ENCODE results near the gene CD2AP.

Gene CD2AP

GRCh38 chr6:47489995-47490394, 12.4 kb downstream of the CD2AP start:
- Histone ChIP-seq H3K27me3 (ENCODE audit: control insufficient read depth, insufficient read depth, low read length) (no peaks in the 10 kb centered on the region), H3K4me1 (ENCODE audit: control insufficient read depth, insufficient read depth, low read length) (no peaks in the 10 kb centered on the region), H3K9ac (ENCODE audit: low read length) (no peak overlapping the region), H3K4me3 (ENCODE audit: low read length) (no peak overlapping the region), H3K36me3 (ENCODE audit: control insufficient read depth, insufficient read depth, low read length) (no peaks in the 10 kb centered on the region), H3K27ac (ENCODE audit: low read depth, low read length) (no peak overlapping the region)

DNA sequence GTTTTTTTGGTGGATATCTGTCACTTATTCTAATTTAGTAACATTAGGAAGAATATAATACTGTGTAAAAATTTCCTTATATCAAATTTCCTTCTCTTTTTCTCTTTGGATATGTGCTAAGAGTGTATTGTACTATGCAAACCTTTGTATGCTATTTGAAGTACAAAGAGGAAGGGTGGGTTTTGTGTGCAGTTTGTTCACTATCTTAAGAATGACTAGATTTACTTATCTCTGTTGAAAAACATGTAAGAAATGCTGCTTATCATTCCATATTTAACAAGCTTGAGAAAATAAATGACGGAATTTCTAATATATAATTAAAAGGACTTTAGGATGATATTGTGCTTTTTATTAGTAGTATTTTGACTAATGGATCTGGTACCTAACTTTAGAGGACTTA, 13.1 kb downstream of the CD2AP start:
- no peak overlapping the region for H3K4me3 ChIP-seq (ENCODE audit: low read length)
- no peaks in the 10 kb centered on the region for H3K4me1 ChIP-seq (ENCODE audit: control insufficient read depth, insufficient read depth, low read length)
- H3K27ac ChIP-seq (ENCODE audit: low read depth, low read length) = no peak overlapping the region
- no peaks in the 10 kb centered on the region for H3K36me3 ChIP-seq (ENCODE audit: control insufficient read depth, insufficient read depth, low read length)
- no peak overlapping the region for H3K9ac ChIP-seq (ENCODE audit: low read length)
- H3K27me3 ChIP-seq (ENCODE audit: control insufficient read depth, insufficient read depth, low read length) = no peaks in the 10 kb centered on the region

DNA sequence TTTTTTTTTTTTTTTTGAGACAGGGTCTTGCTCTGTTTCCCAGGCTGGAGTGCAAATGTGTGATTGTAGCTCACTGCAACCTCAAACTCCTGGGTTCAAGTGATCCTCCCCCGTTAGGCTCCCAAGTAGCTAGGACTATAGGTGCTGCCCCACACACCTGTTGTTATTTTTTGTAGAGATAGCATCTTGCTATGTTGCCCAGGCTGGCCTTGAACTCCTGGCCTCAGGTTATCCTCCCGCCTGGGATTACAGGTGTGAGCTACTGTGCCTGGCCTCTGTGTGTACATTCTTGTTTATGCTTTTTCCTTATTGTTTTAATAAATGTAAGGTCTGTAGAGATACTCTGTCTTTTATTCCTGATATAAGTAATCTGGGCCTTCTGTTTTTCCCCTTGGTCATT, 14.8 kb downstream of the CD2AP start:
- H3K27ac ChIP-seq (ENCODE audit: low read depth, low read length) = no peak overlapping the region
- H3K36me3 ChIP-seq (ENCODE audit: control insufficient read depth, insufficient read depth, low read length) = no peaks in the 10 kb centered on the region
- H3K9ac ChIP-seq (ENCODE audit: low read length) = no peak overlapping the region
- no peaks in the 10 kb centered on the region for H3K4me1 ChIP-seq (ENCODE audit: control insufficient read depth, insufficient read depth, low read length)
- H3K4me3 ChIP-seq (ENCODE audit: low read length) = no peak overlapping the region
- H3K27me3 ChIP-seq (ENCODE audit: control insufficient read depth, insufficient read depth, low read length) = no peaks in the 10 kb centered on the region

- H3K4me3 ChIP-seq (ENCODE audit: low read length) = no peak overlapping the region
- H3K27me3 ChIP-seq (ENCODE audit: control insufficient read depth, insufficient read depth, low read length) = no peaks in the 10 kb centered on the region
- H3K36me3 ChIP-seq (ENCODE audit: control insufficient read depth, insufficient read depth, low read length) = no peaks in the 10 kb centered on the region
- no peak overlapping the region for H3K27ac ChIP-seq (ENCODE audit: low read depth, low read length)
- H3K4me1 ChIP-seq (ENCODE audit: control insufficient read depth, insufficient read depth, low read length) = no peaks in the 10 kb centered on the region
- no peak overlapping the region for H3K9ac ChIP-seq (ENCODE audit: low read length)
These were observed 17.6 kb downstream of the CD2AP start for GRCh38 chr6:47495207-47495606.

DNA sequence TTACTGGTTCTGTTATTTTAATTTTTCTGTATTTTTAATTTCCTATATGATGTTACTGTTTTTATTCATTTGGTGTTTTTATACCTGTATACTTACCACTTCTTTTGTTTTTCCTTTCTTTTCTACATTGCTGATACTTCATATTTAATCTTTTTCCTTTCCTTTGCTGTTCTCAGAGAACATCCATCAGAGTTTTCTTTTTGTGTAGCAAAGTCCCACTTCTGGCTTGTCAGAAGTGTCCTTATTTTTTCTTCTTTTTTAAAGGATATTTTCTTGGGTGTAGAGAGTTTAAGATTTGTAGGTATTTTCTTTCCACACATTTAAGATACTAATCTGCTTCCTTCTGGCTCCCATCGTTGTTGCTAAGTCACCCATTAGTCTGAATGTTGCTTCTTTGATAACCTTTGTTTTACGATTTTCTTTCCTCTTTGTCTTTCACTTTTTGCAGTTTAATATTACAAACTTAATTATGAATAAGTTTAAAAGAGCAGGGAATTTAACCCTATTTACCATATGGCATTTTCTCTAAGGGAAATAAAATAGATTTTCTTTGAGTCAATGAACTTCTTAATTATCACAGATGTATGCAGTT, 18.5 kb downstream of the CD2AP start:
- H3K36me3 ChIP-seq (ENCODE audit: control insufficient read depth, insufficient read depth, low read length) = no peaks in the 10 kb centered on the region
- no peaks in the 10 kb centered on the region for H3K4me1 ChIP-seq (ENCODE audit: control insufficient read depth, insufficient read depth, low read length)
- H3K27me3 ChIP-seq (ENCODE audit: control insufficient read depth, insufficient read depth, low read length) = no peaks in the 10 kb centered on the region

DNA sequence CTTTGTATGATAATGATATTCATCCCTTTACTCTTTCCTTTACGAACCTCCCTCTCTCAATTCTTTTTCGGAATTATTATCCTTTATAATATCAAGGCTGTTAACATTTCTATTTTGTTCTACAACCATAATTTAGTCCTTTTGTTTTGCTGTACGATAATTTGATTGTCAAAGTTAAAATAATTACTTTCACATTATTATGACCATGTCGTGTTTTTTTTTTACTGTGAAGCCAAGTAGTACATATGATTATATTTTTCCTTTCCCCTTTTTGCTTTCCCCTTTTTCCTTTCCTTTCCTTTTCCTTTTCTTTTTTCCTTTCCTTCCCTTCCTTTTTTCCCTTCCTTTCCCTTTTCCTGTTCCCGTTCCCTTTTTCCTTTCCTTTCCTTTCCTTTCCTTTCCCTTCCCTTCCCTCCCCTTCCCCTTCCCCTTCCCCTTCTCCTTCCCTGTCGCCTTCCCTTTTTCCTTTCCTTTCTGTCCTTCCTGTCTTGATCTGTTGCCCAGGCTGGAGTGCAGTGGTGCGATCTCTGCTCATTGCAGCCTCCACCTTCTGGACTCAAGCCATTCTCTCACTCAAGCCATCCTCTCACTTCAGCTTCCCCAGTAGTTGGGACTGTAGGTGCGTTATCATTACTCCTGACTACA, 19.5 kb downstream of the CD2AP start:
- H3K9ac ChIP-seq (ENCODE audit: low read length) = no peak overlapping the region
- no peaks in the 10 kb centered on the region for H3K36me3 ChIP-seq (ENCODE audit: control insufficient read depth, insufficient read depth, low read length)
- no peaks in the 10 kb centered on the region for H3K27me3 ChIP-seq (ENCODE audit: control insufficient read depth, insufficient read depth, low read length)
- no peak overlapping the region for H3K4me3 ChIP-seq (ENCODE audit: low read length)
- H3K27ac ChIP-seq (ENCODE audit: low read depth, low read length) = no peak overlapping the region
- H3K4me1 ChIP-seq (ENCODE audit: control insufficient read depth, insufficient read depth, low read length) = peaks cover 3% of the 10 kb centered on the region

More for the DNA sequence above, 18.5 kb downstream of the CD2AP start:
- no peak overlapping the region for H3K4me3 ChIP-seq (ENCODE audit: low read length)
- H3K9ac ChIP-seq (ENCODE audit: low read length) = no peak overlapping the region
- H3K27ac ChIP-seq (ENCODE audit: low read depth, low read length) = no peak overlapping the region

GRCh38 chr6:47502920-47503319, 25.3 kb downstream of the CD2AP start:
- H3K27ac ChIP-seq (ENCODE audit: low read depth, low read length) = no peak overlapping the region
- no peak overlapping the region for H3K9ac ChIP-seq (ENCODE audit: low read length)
- peaks cover 3% of the 10 kb centered on the region for H3K36me3 ChIP-seq (ENCODE audit: control insufficient read depth, insufficient read depth, low read length)
- peaks cover 3% of the 10 kb centered on the region for H3K4me1 ChIP-seq (ENCODE audit: control insufficient read depth, insufficient read depth, low read length)
- H3K4me3 ChIP-seq (ENCODE audit: low read length) = no peak overlapping the region
- H3K27me3 ChIP-seq (ENCODE audit: control insufficient read depth, insufficient read depth, low read length) = no peaks in the 10 kb centered on the region

DNA sequence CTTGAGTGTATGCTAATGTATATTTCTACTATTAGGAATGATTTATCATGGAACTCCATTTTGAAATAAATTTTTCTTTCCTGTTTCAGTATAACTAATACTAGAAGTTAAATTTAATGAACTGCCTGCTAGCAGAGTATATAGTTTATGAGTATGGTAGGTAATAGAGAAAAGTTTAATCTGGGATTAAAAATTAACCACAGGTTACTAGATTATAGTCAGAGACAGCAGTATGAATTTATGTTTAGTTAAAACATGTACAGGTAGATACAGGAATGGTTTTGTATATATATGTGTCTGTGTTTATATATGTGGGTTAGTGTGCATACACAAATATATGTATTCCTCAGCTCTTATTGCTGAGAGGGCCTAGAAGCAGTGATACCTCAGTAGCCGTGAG, 32.3 kb downstream of the CD2AP start:
- no peak overlapping the region for H3K27ac ChIP-seq (ENCODE audit: low read depth, low read length)
- peaks cover 3% of the 10 kb centered on the region for H3K36me3 ChIP-seq (ENCODE audit: control insufficient read depth, insufficient read depth, low read length)

DNA sequence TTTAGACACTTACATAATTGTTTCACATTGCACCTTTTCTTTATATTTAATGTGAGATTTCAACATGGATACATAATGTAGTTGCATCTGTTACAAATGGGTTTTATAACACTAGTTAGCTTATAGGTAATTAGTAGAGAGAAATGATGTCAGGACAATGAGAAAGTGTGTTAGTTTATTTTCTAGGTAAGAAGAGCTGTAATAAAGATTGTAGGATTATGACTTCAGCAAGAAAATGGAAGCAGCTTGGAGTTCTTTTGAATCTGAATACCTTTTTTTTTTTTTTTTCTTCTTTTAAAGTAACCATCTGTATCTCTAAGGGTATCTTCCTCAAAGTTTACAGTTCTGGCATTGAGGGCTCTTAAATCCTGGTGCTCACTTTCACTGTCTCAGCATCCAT, 35.3 kb downstream of the CD2AP start:
- H3K4me3 ChIP-seq (ENCODE audit: low read length) = no peak overlapping the region
- no peaks in the 10 kb centered on the region for H3K4me1 ChIP-seq (ENCODE audit: control insufficient read depth, insufficient read depth, low read length)
- no peaks in the 10 kb centered on the region for H3K36me3 ChIP-seq (ENCODE audit: control insufficient read depth, insufficient read depth, low read length)
- no peak overlapping the region for H3K9ac ChIP-seq (ENCODE audit: low read length)
- H3K27me3 ChIP-seq (ENCODE audit: control insufficient read depth, insufficient read depth, low read length) = no peaks in the 10 kb centered on the region
- no peak overlapping the region for H3K27ac ChIP-seq (ENCODE audit: low read depth, low read length)

More for the DNA sequence above, 32.3 kb downstream of the CD2AP start:
- no peaks in the 10 kb centered on the region for H3K4me1 ChIP-seq (ENCODE audit: control insufficient read depth, insufficient read depth, low read length)
- no peaks in the 10 kb centered on the region for H3K27me3 ChIP-seq (ENCODE audit: control insufficient read depth, insufficient read depth, low read length)
- H3K9ac ChIP-seq (ENCODE audit: low read length) = no peak overlapping the region
- no peak overlapping the region for H3K4me3 ChIP-seq (ENCODE audit: low read length)

- H3K27ac ChIP-seq (ENCODE audit: low read depth, low read length) = no peak overlapping the region
- H3K27me3 ChIP-seq (ENCODE audit: control insufficient read depth, insufficient read depth, low read length) = no peaks in the 10 kb centered on the region
- H3K4me3 ChIP-seq (ENCODE audit: low read length) = no peak overlapping the region
- H3K36me3 ChIP-seq (ENCODE audit: control insufficient read depth, insufficient read depth, low read length) = no peaks in the 10 kb centered on the region
- H3K4me1 ChIP-seq (ENCODE audit: control insufficient read depth, insufficient read depth, low read length) = no peaks in the 10 kb centered on the region
- no peak overlapping the region for H3K9ac ChIP-seq (ENCODE audit: low read length)
These were observed 41.7 kb downstream of the CD2AP start for GRCh38 chr6:47519279-47519678.

DNA sequence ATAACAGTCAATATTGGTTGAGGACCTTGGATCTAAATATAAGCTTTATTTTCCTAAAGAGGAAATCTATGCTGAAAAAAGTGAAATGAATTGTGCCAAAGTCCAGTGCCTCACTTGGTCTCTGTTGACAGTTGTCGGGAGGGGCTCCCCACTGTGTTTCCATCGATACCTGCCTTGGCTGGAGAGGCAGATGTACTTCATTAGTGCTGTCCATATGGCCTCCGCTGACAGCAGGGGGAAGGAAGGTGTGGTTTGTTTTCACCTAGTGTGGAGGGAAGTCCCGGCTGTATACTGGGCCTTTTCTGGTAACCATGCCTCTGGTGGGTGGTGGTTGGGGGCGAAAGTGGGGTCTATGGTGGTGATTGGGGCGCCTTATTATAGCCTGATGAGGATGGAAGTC, 42.7 kb downstream of the CD2AP start:
- H3K4me3 ChIP-seq (ENCODE audit: low read length) = no peak overlapping the region
- no peak overlapping the region for H3K27ac ChIP-seq (ENCODE audit: low read depth, low read length)
- H3K27me3 ChIP-seq (ENCODE audit: control insufficient read depth, insufficient read depth, low read length) = no peaks in the 10 kb centered on the region
- H3K36me3 ChIP-seq (ENCODE audit: control insufficient read depth, insufficient read depth, low read length) = no peaks in the 10 kb centered on the region
- H3K9ac ChIP-seq (ENCODE audit: low read length) = no peak overlapping the region
- no peaks in the 10 kb centered on the region for H3K4me1 ChIP-seq (ENCODE audit: control insufficient read depth, insufficient read depth, low read length)

DNA sequence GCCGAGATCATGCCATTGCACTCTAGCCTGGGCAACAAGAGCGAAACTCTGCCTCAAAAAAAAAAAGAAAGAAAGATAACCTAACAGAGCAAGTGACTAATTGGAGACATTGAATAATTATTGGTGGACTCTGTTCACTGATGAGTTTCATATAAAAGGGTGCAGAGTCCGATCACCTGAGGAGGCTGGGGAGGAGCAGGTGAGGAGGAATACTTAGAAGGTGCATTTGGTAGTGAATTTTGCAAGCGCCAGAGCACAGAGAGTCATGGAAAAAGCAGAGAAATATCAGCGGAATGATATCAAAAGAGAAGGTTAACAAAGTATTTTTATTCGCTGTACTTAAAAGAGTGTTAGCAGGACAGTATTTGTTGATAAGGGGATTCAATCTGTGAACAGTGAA, 44.4 kb downstream of the CD2AP start:
- no peaks in the 10 kb centered on the region for H3K36me3 ChIP-seq (ENCODE audit: control insufficient read depth, insufficient read depth, low read length)
- H3K27me3 ChIP-seq (ENCODE audit: control insufficient read depth, insufficient read depth, low read length) = no peaks in the 10 kb centered on the region
- H3K9ac ChIP-seq (ENCODE audit: low read length) = no peak overlapping the region
- H3K4me3 ChIP-seq (ENCODE audit: low read length) = no peak overlapping the region
- H3K4me1 ChIP-seq (ENCODE audit: control insufficient read depth, insufficient read depth, low read length) = no peaks in the 10 kb centered on the region
- H3K27ac ChIP-seq (ENCODE audit: low read depth, low read length) = no peak overlapping the region

DNA sequence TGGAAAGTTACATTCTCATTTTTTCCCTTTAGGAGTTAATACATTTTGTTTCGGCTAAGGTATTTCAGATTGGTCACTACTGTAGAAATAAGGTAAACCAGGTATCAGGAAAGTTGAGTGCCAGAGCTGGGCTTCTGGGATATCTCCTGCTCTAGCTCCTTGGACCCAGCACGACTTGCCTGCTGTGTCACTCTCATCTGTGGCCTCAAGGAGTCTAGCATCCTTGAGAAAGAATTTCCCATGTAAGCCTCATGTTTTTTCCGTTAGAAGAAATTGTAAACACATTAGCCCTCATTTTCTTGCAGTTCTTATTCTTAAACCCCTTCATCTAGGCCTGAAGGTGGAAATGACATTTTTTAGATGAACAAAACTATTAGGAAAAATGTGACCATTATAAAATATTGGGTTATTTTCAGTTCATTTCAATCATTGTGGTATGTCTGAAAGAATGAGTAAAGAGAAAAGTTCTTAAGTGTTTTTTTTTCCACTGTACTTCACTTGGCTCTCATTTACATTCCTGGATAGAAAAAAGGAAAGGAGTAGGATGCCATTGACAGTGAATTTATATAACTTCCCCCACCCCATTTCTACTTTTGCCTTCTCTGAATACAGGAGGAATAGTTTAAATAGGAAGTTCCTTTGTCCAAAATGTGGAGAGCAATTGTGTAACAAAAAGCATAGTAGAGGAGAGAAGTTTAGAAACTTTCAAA, 46.7 kb downstream of the CD2AP start:
- Histone ChIP-seq H3K27me3 (ENCODE audit: control insufficient read depth, insufficient read depth, low read length) (no peaks in the 10 kb centered on the region), H3K4me1 (ENCODE audit: control insufficient read depth, insufficient read depth, low read length) (no peaks in the 10 kb centered on the region), H3K4me3 (ENCODE audit: low read length) (no peak overlapping the region), H3K9ac (ENCODE audit: low read length) (no peak overlapping the region), H3K27ac (ENCODE audit: low read depth, low read length) (no peak overlapping the region), H3K36me3 (ENCODE audit: control insufficient read depth, insufficient read depth, low read length) (no peaks in the 10 kb centered on the region)

All from rectal smooth muscle tissue (tissue), 1 donor.